Lower lobe of right lung (tissue), 2 donors: Measurements from ENCODE around the gene PABPN1L. TPM values are rescaled to one million over a fixed set of nuclear protein-coding genes. Genes with fewer than 3 reads are reported as not detected.

Experiments
- ATAC-seq, 2 donors: fragments of 200-7000 bp; cut with Tn5 transposase; one replicate each; pipeline ENCODE4 v1.9.1; 2020 to 2022; ENCODE audit warnings: mild to moderate bottlenecking in 2 of 2, moderate library complexity in 2 of 2
- DNase-seq: peaks from one replicate; pipeline ENCODE4 v3.0.0-alpha.2; 2020
- H3K27ac ChIP-seq: fragments of 200-600 bp; one replicate; pipeline ENCODE4 v1.8.0; 2022
- H3K27me3 ChIP-seq: fragments of 200-600 bp; one replicate; pipeline ENCODE4 v1.8.0; 2022; ENCODE audit warnings: low read depth
- H3K36me3 ChIP-seq: fragments of 200-600 bp; one replicate; pipeline ENCODE4 v1.8.0; 2022; ENCODE audit warnings: mild to moderate bottlenecking
- H3K4me1 ChIP-seq: fragments of 200-600 bp; one replicate; pipeline ENCODE4 v1.8.0; 2022
- H3K4me3 ChIP-seq: fragments of 200-600 bp; one replicate; pipeline ENCODE4 v1.8.0; 2022; ENCODE audit warnings: mild to moderate bottlenecking
- H3K9me3 ChIP-seq: fragments of 200-600 bp; one replicate; pipeline ENCODE4 v1.8.0; 2022
- intact Hi-C: fragments of 100-400 bp; cut with DNase I; formaldehyde crosslinking; loops from one replicate; pipeline ENCODE4 v1.11.0; 2022
- total RNA-seq: library from RNA; stranded (reverse); fragmentation: NEBNext Ultra II Directional; extraction: Animal tissue kit (Norgen Biotek cat#: 25700); gene quantifications from one replicate; pipeline ENCODE4 v1.2.1, GENCODE V29; 2021
- TF ChIP-seq, protein P1 (sequence below): fragments of 200-600 bp; IDR thresholded peaks from one replicate; pipeline ENCODE4 v1.8.0; 2022; ENCODE audit warnings: antibody characterized with exemption, mild to moderate bottlenecking
- donor health status: DM: no; HTN: yes; CAD: no; lungs with severe emphysema.

The PABPN1L gene
- total RNA-seq, 1 donor from 2014 or later: not detected

GRCh38 chr16:88846088-88846487 lies 20.4 kb downstream of the PABPN1L start:
- H3K9me3 ChIP-seq: no peaks in the 10 kb centered on the region
- H3K27me3 ChIP-seq: no peaks in the 10 kb centered on the region
- intact Hi-C loops: no loop called here
- TF ChIP-seq, protein P1, sequence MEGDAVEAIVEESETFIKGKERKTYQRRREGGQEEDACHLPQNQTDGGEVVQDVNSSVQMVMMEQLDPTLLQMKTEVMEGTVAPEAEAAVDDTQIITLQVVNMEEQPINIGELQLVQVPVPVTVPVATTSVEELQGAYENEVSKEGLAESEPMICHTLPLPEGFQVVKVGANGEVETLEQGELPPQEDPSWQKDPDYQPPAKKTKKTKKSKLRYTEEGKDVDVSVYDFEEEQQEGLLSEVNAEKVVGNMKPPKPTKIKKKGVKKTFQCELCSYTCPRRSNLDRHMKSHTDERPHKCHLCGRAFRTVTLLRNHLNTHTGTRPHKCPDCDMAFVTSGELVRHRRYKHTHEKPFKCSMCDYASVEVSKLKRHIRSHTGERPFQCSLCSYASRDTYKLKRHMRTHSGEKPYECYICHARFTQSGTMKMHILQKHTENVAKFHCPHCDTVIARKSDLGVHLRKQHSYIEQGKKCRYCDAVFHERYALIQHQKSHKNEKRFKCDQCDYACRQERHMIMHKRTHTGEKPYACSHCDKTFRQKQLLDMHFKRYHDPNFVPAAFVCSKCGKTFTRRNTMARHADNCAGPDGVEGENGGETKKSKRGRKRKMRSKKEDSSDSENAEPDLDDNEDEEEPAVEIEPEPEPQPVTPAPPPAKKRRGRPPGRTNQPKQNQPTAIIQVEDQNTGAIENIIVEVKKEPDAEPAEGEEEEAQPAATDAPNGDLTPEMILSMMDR: no peak
- H3K4me3 ChIP-seq: no peak overlapping the region
- peaks cover 39% of the 10 kb centered on the region for H3K36me3 ChIP-seq
- ATAC-seq (peak; percentile 59 to 60), DNase-seq (peak; percentile 71)
- H3K27ac ChIP-seq: no peak overlapping the region
- no peaks in the 10 kb centered on the region for H3K4me1 ChIP-seq

GRCh38 chr16:88844419-88845036 lies 21.9 kb downstream of the PABPN1L start:
- Histone ChIP-seq H3K27me3 (no peaks in the 10 kb centered on the region), H3K36me3 (peaks cover 41% of the 10 kb centered on the region), H3K27ac (no peak overlapping the region), H3K4me3 (no peak overlapping the region), H3K9me3 (no peaks in the 10 kb centered on the region), H3K4me1 (no peaks in the 10 kb centered on the region)
- intact Hi-C loops: no loop called here
- TF ChIP-seq, protein P1: no peak
- no peak for ATAC-seq
- DNase-seq: no peak

DNA sequence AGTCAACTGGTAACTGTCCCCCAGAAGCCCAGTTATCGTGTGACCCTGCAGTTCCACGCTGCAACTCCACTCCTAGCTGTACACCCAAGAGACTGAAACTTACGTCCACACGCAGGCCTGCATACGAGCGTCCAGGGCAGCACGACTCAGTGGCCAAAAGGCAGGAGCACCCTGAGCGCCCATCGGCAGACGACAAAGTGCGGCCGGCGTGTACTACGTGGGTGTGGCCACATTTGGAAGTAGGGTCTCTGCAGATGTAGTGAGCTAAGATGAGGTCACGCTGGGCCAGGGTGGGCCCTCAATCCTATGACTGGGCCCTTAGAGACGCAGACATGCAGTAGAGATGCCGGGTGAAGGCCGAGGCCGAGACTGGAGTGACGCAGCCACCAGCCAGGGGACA lies 23.2 kb downstream of the PABPN1L start:
- Histone ChIP-seq H3K36me3 (peaks cover 50% of the 10 kb centered on the region), H3K9me3 (no peaks in the 10 kb centered on the region), H3K27ac (no peak overlapping the region), H3K4me1 (no peaks in the 10 kb centered on the region), H3K27me3 (no peaks in the 10 kb centered on the region), H3K4me3 (no peak overlapping the region)
- TF ChIP-seq, protein P1: no peak
- ATAC-seq (no peak), DNase-seq (no peak)
- intact Hi-C loops: no loop called here

DNA sequence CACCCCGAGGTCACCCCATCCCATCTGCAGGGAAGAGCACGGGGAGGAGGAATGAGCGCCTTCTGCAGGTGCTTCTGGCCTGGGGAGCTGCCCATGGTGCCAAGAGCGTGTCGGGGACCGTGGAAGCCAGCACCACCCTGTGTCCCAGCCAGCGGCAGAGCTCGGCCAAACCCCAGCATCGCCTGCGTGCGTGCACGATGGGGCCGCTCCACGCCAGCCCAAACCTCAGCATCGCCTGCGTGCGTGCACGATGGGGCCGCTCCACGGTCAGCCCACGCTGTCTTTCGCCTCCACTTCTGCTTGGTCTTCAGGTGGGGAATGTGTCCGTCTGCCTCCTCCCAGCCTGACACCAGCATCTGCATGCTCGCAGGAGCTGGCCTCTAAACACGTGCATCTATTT lies 23.7 kb downstream of the PABPN1L start:
- ATAC-seq: no peak
- Histone ChIP-seq H3K9me3 (no peaks in the 10 kb centered on the region), H3K4me3 (no peak overlapping the region), H3K4me1 (no peaks in the 10 kb centered on the region), H3K27ac (no peak overlapping the region), H3K27me3 (no peaks in the 10 kb centered on the region), H3K36me3 (peaks cover 51% of the 10 kb centered on the region)
- TF ChIP-seq, protein P1: no peak
- DNase-seq: no peak
- intact Hi-C loops: no loop called here

GRCh38 chr16:88842308-88842756 lies 24.1 kb downstream of the PABPN1L start:
- Histone ChIP-seq H3K36me3 (peaks cover 46% of the 10 kb centered on the region), H3K27ac (no peak overlapping the region), H3K9me3 (no peaks in the 10 kb centered on the region), H3K4me3 (no peak overlapping the region), H3K27me3 (no peaks in the 10 kb centered on the region), H3K4me1 (no peaks in the 10 kb centered on the region)
- intact Hi-C loops: no loop called here
- TF ChIP-seq, protein P1: no peak
- DNase-seq (no peak), ATAC-seq (no peak)
